Fibroblast of lung (primary cell): ENCODE data around the gene NR6A1.

Experiments
- EZH2 ChIP-seq: IDR thresholded peaks from 2 replicates; pipeline ENCODE4 v1.5.1; 2012; ENCODE audit warnings: low read length, control low read depth, mild to moderate bottlenecking; ENCODE audit errors: missing control alignments
- TF ChIP-seq, protein P1 (sequence below), 2 donors: IDR thresholded peaks in 1 of 2; conservative IDR thresholded peaks in 1 of 2; 1 replicate in 1 of 2; 2 replicates in 1 of 2; pipeline ENCODE4 v1.5.1; 2011 to 2012; ENCODE audit warnings: low read length in 2 of 2, control low read depth in 1 of 2, inconsistent platforms in 1 of 2, low read depth in 1 of 2, mild to moderate bottlenecking in 1 of 2

DNA sequence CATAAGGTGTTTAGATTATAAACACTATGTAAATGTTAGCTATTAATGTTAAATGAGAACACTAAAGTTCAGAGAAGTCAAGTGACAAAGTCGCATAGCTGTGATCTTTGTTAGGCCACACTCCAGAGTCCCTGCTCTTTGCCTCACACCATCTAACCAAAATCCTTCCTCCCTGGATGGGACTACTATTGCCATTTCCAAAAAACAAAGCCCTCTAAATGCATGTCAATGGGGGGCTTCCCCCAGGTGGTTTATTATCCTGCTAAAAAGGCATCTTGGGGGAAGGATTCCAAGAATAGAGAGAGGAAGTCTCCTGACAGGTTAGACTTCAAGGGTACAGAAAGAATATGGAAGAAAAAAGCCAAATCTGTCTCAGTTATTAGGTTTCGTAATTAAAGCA, 10.4 kb downstream of the NR6A1 start:
- TF ChIP-seq, protein P1, sequence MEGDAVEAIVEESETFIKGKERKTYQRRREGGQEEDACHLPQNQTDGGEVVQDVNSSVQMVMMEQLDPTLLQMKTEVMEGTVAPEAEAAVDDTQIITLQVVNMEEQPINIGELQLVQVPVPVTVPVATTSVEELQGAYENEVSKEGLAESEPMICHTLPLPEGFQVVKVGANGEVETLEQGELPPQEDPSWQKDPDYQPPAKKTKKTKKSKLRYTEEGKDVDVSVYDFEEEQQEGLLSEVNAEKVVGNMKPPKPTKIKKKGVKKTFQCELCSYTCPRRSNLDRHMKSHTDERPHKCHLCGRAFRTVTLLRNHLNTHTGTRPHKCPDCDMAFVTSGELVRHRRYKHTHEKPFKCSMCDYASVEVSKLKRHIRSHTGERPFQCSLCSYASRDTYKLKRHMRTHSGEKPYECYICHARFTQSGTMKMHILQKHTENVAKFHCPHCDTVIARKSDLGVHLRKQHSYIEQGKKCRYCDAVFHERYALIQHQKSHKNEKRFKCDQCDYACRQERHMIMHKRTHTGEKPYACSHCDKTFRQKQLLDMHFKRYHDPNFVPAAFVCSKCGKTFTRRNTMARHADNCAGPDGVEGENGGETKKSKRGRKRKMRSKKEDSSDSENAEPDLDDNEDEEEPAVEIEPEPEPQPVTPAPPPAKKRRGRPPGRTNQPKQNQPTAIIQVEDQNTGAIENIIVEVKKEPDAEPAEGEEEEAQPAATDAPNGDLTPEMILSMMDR (conservative IDR thresholded peaks at IDR 0.05 in 1 of 2, IDR thresholded peaks at IDR 0.05 in 1 of 2; ENCODE audit: low read depth in 1 of 2, low read length in 2 of 2) = no peak
- no peak for TF ChIP-seq EZH2
